Measurements from ENCODE around the gene AMPH.
"Not testable (repeated sequence)": the region's sequence is repeated elsewhere in the genome, so short reads cannot be mapped to it uniquely, and the experiment has no call there.

The AMPH gene

GRCh38 chr7:38345299-38346172 is 285.6 kb downstream of the AMPH start:
- DNase-seq = not testable (repeated sequence)

GRCh38 chr7:38344741-38345140 is 286.4 kb downstream of the AMPH start:
- DNase-seq = not testable (repeated sequence)

GRCh38 chr7:38342135-38342534 is 289.0 kb downstream of the AMPH start:
- not testable (repeated sequence) for DNase-seq

GRCh38 chr7:38341172-38341705 is 289.9 kb downstream of the AMPH start:
- not testable (repeated sequence) for DNase-seq

GRCh38 chr7:38339953-38340819 is 291.0 kb downstream of the AMPH start:
- no peak for DNase-seq

- DNase-seq = not testable (repeated sequence)
Measured at GRCh38 chr7:38336148-38336515, 295.0 kb downstream of the AMPH start.

- no peak for DNase-seq
Measured at GRCh38 chr7:38335492-38336147, 295.6 kb downstream of the AMPH start.

- DNase-seq = no peak
Measured at GRCh38 chr7:38335128-38335491, 296.1 kb downstream of the AMPH start.

- no peak for DNase-seq
Measured at GRCh38 chr7:38334163-38334562, 297.0 kb downstream of the AMPH start.

Measured in DMS79 (cell line).